Erythroblast (primary cell): ENCODE results near the gene HAPLN3.

Experiments
- GATA1 ChIP-seq: IDR thresholded peaks from 2 replicates; pipeline ENCODE4 v1.6.1; 2011; ENCODE audit warnings: low read depth, mild to moderate bottlenecking, control low read depth, low read length, moderate library complexity
- POLR2A ChIP-seq: IDR thresholded peaks from 2 replicates; pipeline ENCODE4 v1.6.1; 2011; ENCODE audit warnings: mild to moderate bottlenecking, low read length

- no peak for TF ChIP-seq POLR2A
- no peak for TF ChIP-seq GATA1
These were observed 1.1 kb upstream of the HAPLN3 start for GRCh38 chr15:88896333-88897033.
